H9 (cell line): Measurements from ENCODE around the gene SH3RF3. TPM values are rescaled to one million over a fixed set of nuclear protein-coding genes. Genes with fewer than 3 reads are reported as not detected.

ENCODE experiments used
- DNase-seq: peaks from one replicate; pipeline ENCODE4 v3.0.0-alpha.2; 2017
- H2AFZ ChIP-seq: one replicate; pipeline ENCODE4 v1.6.1; 2013; ENCODE audit warnings: mild to moderate bottlenecking, low read length, control low read depth, moderate library complexity
- H2AK5ac ChIP-seq: 2 replicates; pipeline ENCODE4 v1.6.1; 2013; ENCODE audit warnings: low read length, control low read depth, mixed read lengths; ENCODE audit not compliant: insufficient read length
- H2BK120ac ChIP-seq: one replicate; pipeline ENCODE4 v1.6.1; 2013; ENCODE audit warnings: low read depth, mild to moderate bottlenecking, low read length, control low read depth, inconsistent platforms; ENCODE audit not compliant: poor library complexity, severe bottlenecking
- H2BK12ac ChIP-seq: 2 replicates; pipeline ENCODE4 v1.6.1; 2013; ENCODE audit warnings: low read length, control low read depth, mixed read lengths, low read depth; ENCODE audit not compliant: insufficient read length
- H2BK15ac ChIP-seq: 2 replicates; pipeline ENCODE4 v1.6.1; 2013; ENCODE audit warnings: low read depth, low read length, control low read depth
- H2BK20ac ChIP-seq: one replicate; pipeline ENCODE4 v1.6.1; 2013; ENCODE audit warnings: low read depth, mild to moderate bottlenecking, low read length, control low read depth, inconsistent platforms; ENCODE audit not compliant: poor library complexity, severe bottlenecking
- H2BK5ac ChIP-seq: 2 replicates; pipeline ENCODE4 v1.6.1; 2013; ENCODE audit warnings: low read length, control low read depth, mixed read lengths; ENCODE audit not compliant: insufficient read length
- H3K14ac ChIP-seq: 2 replicates; pipeline ENCODE4 v1.6.1; 2013; ENCODE audit warnings: low read length, control low read depth; ENCODE audit not compliant: insufficient read depth
- H3K18ac ChIP-seq: 2 replicates; pipeline ENCODE4 v1.6.1; 2013; ENCODE audit warnings: low read depth, mild to moderate bottlenecking, mixed read lengths, low read length, control low read depth; ENCODE audit not compliant: insufficient read length
- H3K23ac ChIP-seq: 2 replicates; pipeline ENCODE4 v1.6.1; 2013; ENCODE audit warnings: low read length, control low read depth, mixed read lengths, low read depth; ENCODE audit not compliant: insufficient read length
- H3K23me2 ChIP-seq: 2 replicates; pipeline ENCODE4 v1.6.1; 2013; ENCODE audit warnings: low read depth, mild to moderate bottlenecking, mixed read lengths, low read length, control low read depth; ENCODE audit not compliant: insufficient read length, poor library complexity, severe bottlenecking
- H3K27ac ChIP-seq: 2 replicates; pipeline ENCODE4 v1.5.1; 2013; ENCODE audit warnings: low read length, control low read depth, mixed read lengths, low read depth; ENCODE audit not compliant: insufficient read length
- H3K27me3 ChIP-seq: 2 replicates; pipeline ENCODE4 v1.6.1; 2013; ENCODE audit warnings: low read length, control low read depth, inconsistent platforms; ENCODE audit not compliant: insufficient read depth
- H3K4ac ChIP-seq: 2 replicates; pipeline ENCODE4 v1.6.1; 2013; ENCODE audit warnings: low read depth, mild to moderate bottlenecking, control low read depth, inconsistent platforms, low read length, moderate library complexity
- H3K4me1 ChIP-seq: 2 replicates; pipeline ENCODE4 v1.6.1; 2013; ENCODE audit warnings: low read length, control low read depth, inconsistent platforms; ENCODE audit not compliant: insufficient read depth
- H3K4me2 ChIP-seq: 2 replicates; pipeline ENCODE4 v1.6.1; 2013; ENCODE audit warnings: low read length, control low read depth, mixed read lengths; ENCODE audit not compliant: insufficient read length, insufficient read depth
- H3K56ac ChIP-seq: 2 replicates; pipeline ENCODE4 v1.6.1; 2013; ENCODE audit warnings: low read depth, mild to moderate bottlenecking, mixed read lengths, low read length, control low read depth; ENCODE audit not compliant: insufficient read length
- H3K79me1 ChIP-seq: 2 replicates; pipeline ENCODE4 v1.6.1; 2013; ENCODE audit warnings: low read depth, mild to moderate bottlenecking, moderate library complexity, low read length, control low read depth, inconsistent platforms; ENCODE audit not compliant: insufficient read depth, poor library complexity, severe bottlenecking
- H3K79me2 ChIP-seq: 2 replicates; pipeline ENCODE4 v1.6.1; 2013; ENCODE audit warnings: low read length, control low read depth, inconsistent platforms; ENCODE audit not compliant: insufficient read depth
- H3K9ac ChIP-seq: 2 replicates; pipeline ENCODE4 v1.6.1; 2013; ENCODE audit warnings: low read length, control low read depth, mixed read lengths; ENCODE audit not compliant: insufficient read length; ENCODE audit errors: extremely low read depth
- H3K9me3 ChIP-seq: one replicate; pipeline ENCODE4 v1.6.1; 2013; ENCODE audit warnings: low read depth, low read length, inconsistent platforms; ENCODE audit not compliant: control insufficient read depth
- H3T11ph ChIP-seq: one replicate; pipeline ENCODE4 v1.6.1; 2013; ENCODE audit warnings: mild to moderate bottlenecking, low read length, control low read depth, inconsistent platforms
- H4K20me1 ChIP-seq: one replicate; pipeline ENCODE4 v1.6.1; 2013; ENCODE audit not compliant: control insufficient read depth, insufficient read length, insufficient read depth
- H4K5ac ChIP-seq: 2 replicates; pipeline ENCODE4 v1.6.1; 2013; ENCODE audit warnings: low read depth, mild to moderate bottlenecking, mixed read lengths, low read length, control low read depth; ENCODE audit not compliant: insufficient read length
- H4K8ac ChIP-seq: replicated peaks from 2 replicates; pipeline ENCODE4 v1.6.1; 2013; ENCODE audit warnings: low read length, control low read depth, mixed read lengths, low read depth; ENCODE audit not compliant: insufficient read length
- H4K91ac ChIP-seq: 2 replicates; pipeline ENCODE4 v1.6.1; 2013; ENCODE audit warnings: low read depth, mild to moderate bottlenecking, moderate library complexity, mixed read lengths, low read length, control low read depth; ENCODE audit not compliant: insufficient read length
- H3K27ac Mint-ChIP-seq, 3 experiments: 2 replicates in 2 of 3; 3 replicates in 1 of 3; pipeline ENCODE4 v1.8.0; 2020 to 2021; ENCODE audit warnings: mixed read lengths in 3 of 3, mild to moderate bottlenecking in 1 of 3, moderate library complexity in 1 of 3
- H3K27me3 Mint-ChIP-seq: 2 replicates; pipeline ENCODE4 v1.8.0; 2021; ENCODE audit warnings: low read depth, mild to moderate bottlenecking, moderate library complexity, mixed read lengths
- H3K36me3 Mint-ChIP-seq, 3 experiments: 2 replicates in 2 of 3; 3 replicates in 1 of 3; pipeline ENCODE4 v1.8.0; 2020 to 2021; ENCODE audit warnings: low read depth in 3 of 3, mixed read lengths in 3 of 3; ENCODE audit not compliant: insufficient read depth in 1 of 3
- H3K4me1 Mint-ChIP-seq, 2 experiments: 2 replicates each; pipeline ENCODE4 v1.8.0; 2020; ENCODE audit warnings: mixed read lengths in 2 of 2
- H3K4me3 Mint-ChIP-seq, 2 experiments: 2 replicates in 1 of 2; 3 replicates in 1 of 2; pipeline ENCODE4 v1.8.0; 2020 to 2021; ENCODE audit warnings: mild to moderate bottlenecking in 2 of 2, mixed read lengths in 2 of 2, moderate library complexity in 1 of 2
- H3K9me3 Mint-ChIP-seq, 2 experiments: 2 replicates in 1 of 2; 3 replicates in 1 of 2; pipeline ENCODE4 v1.8.0; 2020; ENCODE audit warnings: mild to moderate bottlenecking in 2 of 2, mixed read lengths in 2 of 2, moderate library complexity in 1 of 2
- CTCF ChIP-seq: fragments of 200-600 bp; sonication (generic); conservative IDR thresholded peaks from 3 replicates; pipeline ENCODE4 v1.8.0; 2021; ENCODE audit warnings: antibody characterized with exemption, mild to moderate bottlenecking
- WGBS: extraction: QIAGEN DNeasy Blood & Tissue Kit; methylation state at CpG from one replicate; pipeline ENCODE4 v1.1.7; 2013; ENCODE audit warnings: missing lambda C conversion rate, low lambda C conversion rate, mixed read lengths; ENCODE audit not compliant: insufficient read length; ENCODE audit errors: extremely low coverage; 5-methylcytosine and 5-hydroxymethylcytosine counted together
- total RNA-seq: library from RNA; stranded (reverse); gene quantifications from 2 replicates; pipeline ENCODE4 v1.2.1, GENCODE V29; 2021

The SH3RF3 gene
- total RNA-seq, 1 experiment from 2014 or later = 0.46 TPM

DNA sequence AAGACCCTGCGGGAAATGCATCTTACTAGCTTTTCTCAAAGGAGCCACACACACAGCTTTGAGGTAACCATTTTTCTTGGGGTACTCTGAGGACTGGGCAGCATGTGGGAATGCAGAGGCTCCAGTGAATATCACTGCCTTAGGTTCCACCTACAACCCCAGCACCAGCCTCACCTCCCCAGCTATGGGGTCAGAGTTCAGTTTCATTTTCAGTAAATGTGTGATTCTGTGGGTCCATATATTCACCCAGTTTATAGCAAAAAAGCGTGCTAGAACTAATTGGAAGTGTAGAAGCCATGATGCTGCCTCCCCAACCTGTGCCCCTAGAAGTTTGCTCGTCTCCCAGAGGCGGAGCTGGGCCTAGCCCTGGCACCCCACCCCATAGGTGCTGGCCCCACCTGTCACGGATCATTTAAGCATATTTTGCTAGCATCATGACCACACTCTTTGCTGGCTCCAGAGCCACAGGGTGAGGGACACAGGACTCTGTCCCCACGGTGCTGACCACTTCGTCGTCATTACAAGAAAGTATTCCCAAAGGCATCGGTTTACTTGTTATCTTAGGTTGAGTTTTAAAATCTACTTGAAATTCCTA lies 57.7 kb downstream of the SH3RF3 start:
- Histone ChIP-seq H3K79me2 (no peaks in the 10 kb centered on the region), H3T11ph (no peak overlapping the region), H4K5ac (no peak overlapping the region), H2AFZ (no peak overlapping the region), H2BK20ac (no peak overlapping the region), H2BK120ac (no peak overlapping the region), H3K23ac (no peak overlapping the region), H2AK5ac (no peak overlapping the region), H3K56ac (no peak overlapping the region), H4K8ac (no peak overlapping the region), H2BK5ac (no peak overlapping the region), H4K20me1 (peaks cover 3% of the 10 kb centered on the region), H3K27me3 (no peaks in the 10 kb centered on the region), H3K23me2 (no peaks in the 10 kb centered on the region), H3K18ac (no peak overlapping the region), H3K14ac (no peak overlapping the region), H3K27ac (no peak overlapping the region), H4K91ac (no peak overlapping the region), H3K4me2 (no peak overlapping the region), H3K79me1 (no peaks in the 10 kb centered on the region), H3K9ac (no peak overlapping the region), H3K4me1 (no peaks in the 10 kb centered on the region), H2BK12ac (no peak overlapping the region), H3K4ac (no peak overlapping the region), H3K9me3 (no peaks in the 10 kb centered on the region), H2BK15ac (no peak overlapping the region)
- H3K36me3 Mint-ChIP-seq = no peaks in the 10 kb centered on the region
- H3K9me3 Mint-ChIP-seq = no peaks in the 10 kb centered on the region
- DNase-seq = no peak
- H3K27me3 Mint-ChIP-seq = no peaks in the 10 kb centered on the region; the same call in 1 of the 2 replicates
- TF ChIP-seq CTCF = no peak
- H3K27ac Mint-ChIP-seq = no peak overlapping the region
- peaks cover 0 to 7% of the 10 kb centered on the region in 2 experiments; a peak in 1 of 4 replicates for H3K4me1 Mint-ChIP-seq
- no CpG with 5 or more reads among the region's 9 CpGs for WGBS
- H3K4me3 Mint-ChIP-seq = no peak overlapping the region
